Daoy (cell line): Measurements from ENCODE around the gene HTRA2. TPM values are rescaled to one million over a fixed set of nuclear protein-coding genes. Genes with fewer than 3 reads are reported as not detected.

Experiments
- DNase-seq: peaks from one replicate; pipeline ENCODE4 v3.0.0-alpha.2; 2015; ENCODE audit warnings: low read depth
- total RNA-seq: library from RNA; depleted of rRNA; stranded (reverse); fragments of >200 nt; shearing (Covaris generic); gene quantifications from 2 replicates; pipeline ENCODE4 v1.2.3, GENCODE V29; 2014

HTRA2 gene
- total RNA-seq, 1 experiment from 2014 or later: 44.8 TPM

GRCh38 chr2:74542978-74543377 is 13.2 kb downstream of the HTRA2 start:
- DNase-seq: no peak

DNA sequence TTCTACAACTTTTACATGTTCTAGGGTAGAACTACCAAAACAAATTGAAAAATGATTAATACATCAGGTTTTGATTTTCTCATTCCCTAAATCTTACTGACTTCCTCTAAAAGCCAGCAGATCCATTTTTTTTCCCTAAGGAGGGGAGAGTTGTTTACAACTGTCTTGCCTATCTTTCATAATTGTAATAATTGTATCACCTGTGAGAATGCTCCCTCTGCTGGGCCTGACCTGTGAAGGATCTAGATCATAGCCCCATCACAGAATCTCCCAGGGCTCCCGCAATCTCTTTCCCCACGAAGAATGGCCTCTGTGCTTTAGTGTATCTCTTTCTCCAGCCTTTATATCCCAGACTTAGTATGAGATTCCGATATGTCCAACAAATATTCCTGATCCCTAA is 14.9 kb downstream of the HTRA2 start:
- DNase-seq: no peak

- DNase-seq: no peak
These were observed 16.3 kb downstream of the HTRA2 start for GRCh38 chr2:74546004-74546403.

- DNase-seq: no peak
These were observed 18.7 kb downstream of the HTRA2 start for GRCh38 chr2:74548285-74548899.

GRCh38 chr2:74548900-74549826 is 19.4 kb downstream of the HTRA2 start:
- peak; percentile 73 for DNase-seq

- DNase-seq: no peak
These were observed 20.5 kb downstream of the HTRA2 start for GRCh38 chr2:74550231-74550630.

DNA sequence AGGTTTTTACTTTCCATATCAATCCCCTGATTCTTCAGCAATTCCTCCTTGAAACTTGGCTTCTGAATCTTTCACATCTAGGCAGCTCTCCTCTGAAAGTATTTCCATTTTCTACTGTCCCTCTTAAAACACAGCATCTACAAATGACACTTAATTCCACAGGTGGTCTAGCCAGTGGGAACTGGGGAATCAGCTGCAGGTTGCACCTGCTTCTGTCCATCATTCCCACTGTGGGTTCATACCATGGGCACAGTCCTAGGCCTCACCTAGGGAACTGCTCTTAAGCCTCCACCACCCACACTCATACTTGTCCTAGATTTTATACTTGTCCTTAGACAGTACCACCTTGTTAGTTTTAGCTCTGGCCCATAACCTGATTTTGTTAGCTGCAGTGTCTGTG is 21.8 kb downstream of the HTRA2 start:
- DNase-seq: no peak

DNA sequence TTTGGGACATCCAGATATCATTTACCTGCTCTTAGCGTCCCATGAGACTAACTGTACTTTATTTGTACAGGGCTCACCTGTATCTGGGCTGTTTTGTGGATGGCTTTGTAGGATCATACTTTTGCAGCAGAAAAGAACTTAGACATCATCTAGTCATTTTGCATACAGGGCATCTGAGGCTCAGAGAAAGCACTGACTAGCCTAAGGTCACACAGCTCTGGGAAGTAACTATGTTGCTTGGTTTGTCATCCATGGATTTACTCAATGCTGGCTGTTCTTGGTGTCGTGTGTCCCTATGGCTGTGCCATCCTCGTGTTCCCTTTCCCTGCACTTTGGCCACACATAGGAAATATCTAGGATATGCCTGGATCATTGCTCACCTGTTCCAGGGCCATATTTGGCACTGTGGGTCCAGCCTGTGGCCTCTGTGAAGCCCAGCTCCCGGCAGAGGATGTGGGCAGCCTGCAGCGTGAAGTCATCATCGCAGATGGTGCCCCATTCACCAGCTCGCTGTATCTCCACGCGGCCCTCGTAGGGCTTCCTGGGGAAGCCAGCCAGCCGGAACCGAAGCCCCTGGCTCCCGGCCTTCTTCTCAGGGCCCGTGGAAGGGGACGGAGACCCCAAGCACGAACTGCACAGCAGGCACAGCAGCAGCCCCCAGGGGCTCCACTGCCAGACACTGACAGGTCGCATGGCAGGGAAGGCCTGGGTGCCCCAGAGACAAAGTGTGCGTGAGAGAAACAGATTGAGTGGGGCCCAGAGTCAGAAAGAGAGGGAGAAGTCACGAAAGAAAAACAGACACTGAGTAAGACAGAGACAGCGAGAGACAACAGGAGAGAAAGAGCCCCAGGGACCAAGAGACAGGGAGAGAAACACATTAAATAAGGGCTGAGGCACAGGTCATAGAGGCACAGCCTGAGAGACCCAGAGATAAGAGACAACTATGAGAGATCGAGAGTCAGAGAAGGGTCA is 22.5 kb downstream of the HTRA2 start:
- DNase-seq: peak; percentile 45

GRCh38 chr2:74552914-74553811 is 23.4 kb downstream of the HTRA2 start:
- peak; percentile 52 for DNase-seq

GRCh38 chr2:74553892-74554819 is 24.4 kb downstream of the HTRA2 start, which contains the start of the genes DOK1 and LOXL3:
Gene DOK1 (plus strand): TSS chr2:74554720. CDS start chr2:74554755, 35 bp downstream.
Gene LOXL3 (minus strand): TSS chr2:74553942. CDS start chr2:74552634, 1,308 bp downstream.
- DNase-seq: peak; percentile 92

GRCh38 chr2:74554820-74555531 is 25.2 kb downstream of the HTRA2 start:
- peak; percentile 57 for DNase-seq

DNA sequence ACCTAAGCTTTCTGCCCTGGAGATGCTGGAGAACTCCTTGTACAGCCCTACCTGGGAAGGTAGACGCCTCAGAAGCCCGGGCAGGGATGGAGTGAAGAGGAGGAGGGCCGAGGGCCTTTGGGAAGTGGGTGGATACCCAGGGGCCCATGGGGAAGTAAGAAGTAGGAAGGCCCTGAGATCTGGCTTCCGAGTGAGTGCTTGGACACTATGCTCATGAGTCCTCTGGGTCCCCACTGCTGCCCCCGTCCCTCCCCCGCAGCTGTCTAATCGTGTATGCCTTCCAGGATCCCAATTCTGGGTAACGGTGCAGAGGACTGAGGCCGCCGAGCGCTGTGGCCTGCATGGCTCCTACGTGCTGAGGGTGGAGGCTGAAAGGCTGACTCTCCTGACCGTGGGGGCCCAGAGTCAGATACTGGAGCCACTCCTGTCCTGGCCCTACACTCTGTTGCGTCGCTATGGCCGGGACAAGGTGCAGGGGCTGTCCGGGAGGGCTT is 25.9 kb downstream of the HTRA2 start:
- DNase-seq: no peak

- no peak for DNase-seq
These were observed 26.4 kb downstream of the HTRA2 start for GRCh38 chr2:74556159-74556558.

GRCh38 chr2:74556831-74557370 is 27.2 kb downstream of the HTRA2 start:
- DNase-seq: no peak

- no peak for DNase-seq
These were observed 28.8 kb downstream of the HTRA2 start for GRCh38 chr2:74558284-74559230.

DNA sequence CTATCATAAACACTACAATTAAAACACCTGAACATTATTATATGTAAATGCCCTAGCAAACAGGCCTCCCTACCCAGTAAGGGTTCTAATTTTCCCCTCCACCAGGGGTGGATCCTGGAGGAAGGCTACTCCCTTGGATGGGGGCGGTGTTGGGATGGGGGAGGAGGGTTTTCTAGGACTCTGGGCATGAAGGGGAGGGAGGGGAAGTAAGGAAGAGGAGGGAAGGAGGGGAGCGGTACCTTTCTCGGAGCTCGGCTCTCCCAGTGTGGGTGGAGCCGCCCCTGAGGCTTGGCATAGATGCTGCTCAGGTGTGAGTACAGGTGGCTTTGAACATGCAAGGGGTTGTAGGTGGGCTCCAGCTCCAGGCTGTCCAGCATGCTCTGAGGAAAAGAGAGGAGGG is 30.2 kb downstream of the HTRA2 start:
- no peak for DNase-seq

DNA sequence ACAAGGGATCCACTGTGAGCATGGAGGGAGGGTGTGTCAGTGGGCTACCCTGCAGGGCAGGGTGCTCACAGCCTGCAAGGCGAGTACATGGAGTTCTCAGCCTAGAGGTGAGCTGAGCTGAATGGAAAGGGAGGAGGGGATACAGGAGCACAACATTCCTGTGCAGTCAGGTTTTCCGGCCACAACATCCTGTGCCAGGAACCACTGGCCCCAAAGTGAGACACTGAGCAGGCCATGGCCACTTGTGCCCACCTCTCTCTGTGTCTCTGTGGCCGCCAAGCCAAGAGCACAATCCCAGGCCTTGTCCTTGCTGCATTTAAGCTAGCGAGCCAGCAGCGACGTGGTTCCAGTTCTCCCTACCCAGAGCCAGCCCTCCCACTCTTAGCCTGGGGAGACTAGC is 30.9 kb downstream of the HTRA2 start:
- peak; percentile 74 for DNase-seq
